T follicular helper cell (primary cell): Measurements from ENCODE around the gene GDF7.

Experiments used
- DNase-seq: peaks from one replicate; pipeline ENCODE4 v3.0.0-alpha.2; 2020; ENCODE audit warnings: low read depth
- total RNA-seq, 2 experiments: gene quantifications; one replicate each; lab custom pipeline; 2026; lab: John Stamatoyannopoulos, UW

GDF7 gene
- 1.1 to 5.0 reads per million in 2 experiments for total RNA-seq

DNA sequence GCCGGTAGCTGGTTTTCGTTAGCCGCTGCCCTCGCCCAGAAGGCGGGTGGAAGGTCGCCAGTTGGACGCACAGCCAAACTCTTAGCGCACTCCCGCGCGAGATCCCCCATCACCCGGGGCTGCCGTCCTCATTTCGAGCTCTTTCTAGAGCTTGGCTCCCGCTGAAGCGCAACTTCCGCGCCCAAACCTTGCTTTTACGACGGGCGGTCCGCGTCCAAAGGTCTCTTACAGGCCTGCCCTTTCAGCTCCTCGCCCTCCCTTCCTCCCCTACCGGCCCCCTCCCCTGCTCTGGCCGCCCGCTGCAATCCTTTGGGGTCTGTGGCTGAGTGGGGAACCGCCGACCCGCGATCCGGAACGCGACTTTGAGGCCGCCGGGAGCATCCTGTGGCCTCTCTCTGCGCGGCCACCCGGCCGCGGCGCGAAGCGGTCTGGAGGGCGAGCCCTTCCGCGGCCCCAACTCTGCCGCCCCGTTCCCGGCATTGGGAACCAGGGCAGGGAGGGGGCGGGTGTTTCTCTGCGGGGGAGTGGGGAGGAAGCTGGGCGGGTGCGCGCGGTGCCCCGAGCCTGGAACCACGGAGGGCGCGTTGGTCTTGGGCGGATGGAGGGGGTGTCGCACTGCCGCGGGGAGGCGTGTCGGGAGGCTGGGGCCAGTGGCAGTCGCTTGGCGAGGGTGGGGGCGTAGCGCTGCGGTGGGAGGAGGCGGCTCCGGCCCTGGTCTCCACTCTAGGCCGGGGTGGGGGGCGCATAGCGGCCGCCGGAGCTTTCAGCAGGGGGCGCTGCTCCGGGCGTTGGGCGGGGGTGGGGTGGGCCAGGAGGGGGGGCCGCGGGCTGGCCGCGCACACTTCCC is at the start of gene GDF7:
Gene GDF7 (plus strand): TSS at position 841 of the 847 bp plus-strand sequence. CDS start 96 bp downstream, outside the sequence.
- DNase-seq = no peak

DNA sequence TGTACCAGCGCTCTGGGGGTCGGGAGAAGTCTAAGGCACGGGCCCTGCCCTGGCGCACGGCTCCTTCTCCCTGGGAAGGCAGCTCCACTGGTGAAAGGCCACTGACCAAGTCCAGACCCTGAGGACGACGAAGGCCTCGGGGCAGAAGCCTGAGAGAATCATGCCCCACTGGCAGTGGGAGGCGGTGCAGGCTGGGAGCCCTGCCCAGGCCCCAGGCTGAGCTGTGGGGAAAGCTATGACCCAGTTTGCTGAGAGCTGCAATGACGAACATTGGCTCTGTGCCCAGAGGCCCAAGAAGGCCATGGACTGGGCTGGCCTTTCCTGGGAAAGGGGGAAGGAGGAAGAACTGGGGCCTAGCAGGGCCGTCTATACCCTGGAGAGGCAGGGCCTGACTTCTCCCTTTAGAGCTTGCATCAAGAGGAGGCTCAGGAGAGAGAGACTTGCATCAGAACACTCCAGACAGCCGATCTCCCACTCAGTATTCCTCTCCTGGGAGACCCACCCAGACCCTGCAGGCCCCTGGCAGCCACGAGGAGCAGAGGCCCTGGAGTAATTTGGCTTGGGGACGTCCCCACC is 49.0 kb upstream of the GDF7 start:
- DNase-seq = no peak

DNA sequence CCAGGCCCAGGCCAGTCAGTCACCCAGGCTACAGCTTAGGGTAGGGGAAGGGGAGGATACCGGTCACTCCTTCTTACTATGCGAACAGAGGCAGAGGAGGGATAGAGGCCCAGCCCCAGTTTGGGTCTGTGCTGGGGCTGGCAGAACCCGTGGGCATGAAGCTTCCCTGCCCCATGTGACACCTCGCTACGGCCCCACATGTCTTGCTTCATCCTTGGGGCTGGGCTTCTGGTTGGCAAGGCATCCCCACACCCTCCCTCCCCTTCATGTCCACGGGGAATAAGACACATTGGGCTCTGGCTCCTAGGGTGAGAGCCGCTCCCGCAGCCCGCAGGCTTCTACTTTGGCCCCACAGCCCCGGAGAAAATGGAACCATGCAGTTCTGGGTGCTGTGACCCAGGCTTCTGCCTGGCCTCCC is 48.5 kb upstream of the GDF7 start:
- DNase-seq = no peak

DNA sequence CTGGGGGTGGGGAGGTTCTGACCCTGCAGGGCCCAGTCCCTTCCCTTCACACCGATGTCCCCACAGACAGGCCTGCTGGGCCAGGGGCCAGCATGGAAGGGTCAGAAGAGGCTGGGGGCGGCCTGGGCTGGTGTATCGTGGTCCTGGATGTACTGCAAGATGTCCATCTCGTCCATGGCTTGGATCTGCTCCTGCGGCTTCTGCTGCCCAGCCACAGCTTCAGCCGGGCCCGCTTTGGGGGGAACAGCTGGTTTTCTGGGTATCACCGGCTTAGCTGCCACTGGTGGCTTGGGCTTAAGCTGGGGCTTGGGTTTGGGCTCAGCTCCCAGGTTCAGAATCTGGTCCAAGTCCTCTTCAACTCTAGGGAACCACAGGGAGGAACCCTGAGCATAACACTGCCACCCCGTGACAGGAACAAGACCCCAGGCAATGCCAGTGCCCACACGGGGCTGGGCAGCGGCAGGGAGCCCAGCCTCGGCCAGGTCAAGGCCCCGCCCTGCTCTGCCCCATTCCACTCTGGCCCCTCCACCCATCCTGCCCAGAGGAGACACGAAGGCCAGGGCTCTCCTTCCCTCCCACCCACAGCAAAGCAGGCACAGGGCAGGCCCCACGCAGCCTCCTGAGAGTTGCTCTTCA is 47.9 kb upstream of the GDF7 start:
- DNase-seq = no peak

DNA sequence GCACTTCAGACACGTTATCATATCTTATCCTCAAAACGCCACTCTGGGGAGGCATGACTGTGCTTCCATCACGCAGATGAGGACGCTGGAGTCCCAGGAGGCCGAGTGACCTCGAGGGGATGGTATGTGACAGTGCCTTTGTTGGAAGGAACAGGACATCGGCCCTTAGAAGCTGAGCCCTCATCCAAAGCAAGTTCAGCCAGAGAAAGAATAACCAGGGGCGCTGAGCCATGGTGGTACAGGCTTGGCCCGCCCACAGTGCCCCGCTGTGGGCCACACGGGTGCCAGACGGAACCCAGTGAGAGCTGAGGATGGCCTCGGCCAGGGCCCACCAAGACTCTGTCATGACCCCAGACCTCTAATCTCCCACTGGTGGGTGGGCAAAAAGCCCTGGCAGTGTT is 47.3 kb upstream of the GDF7 start:
- DNase-seq = no peak

DNA sequence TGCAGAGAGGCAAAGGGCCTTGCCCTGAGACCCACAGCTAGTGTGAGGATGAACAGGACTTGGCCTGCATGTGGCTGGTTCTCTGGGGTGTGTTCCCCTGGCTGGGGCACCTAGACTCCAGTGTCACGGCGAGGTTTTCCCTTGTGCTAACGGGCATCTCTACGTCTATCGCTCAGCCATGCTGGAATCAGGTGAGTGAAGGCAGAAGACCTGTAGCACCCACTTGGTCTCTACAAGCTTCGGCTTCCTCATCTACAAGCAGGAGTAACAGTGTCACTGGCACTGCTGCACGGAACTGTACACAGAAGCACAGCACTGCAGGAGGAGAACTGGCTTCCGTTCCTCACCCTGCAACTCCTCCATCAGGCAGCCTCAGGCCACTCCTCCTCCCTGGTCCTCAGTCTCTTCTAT is 46.7 kb upstream of the GDF7 start:
- no peak for DNase-seq

DNA sequence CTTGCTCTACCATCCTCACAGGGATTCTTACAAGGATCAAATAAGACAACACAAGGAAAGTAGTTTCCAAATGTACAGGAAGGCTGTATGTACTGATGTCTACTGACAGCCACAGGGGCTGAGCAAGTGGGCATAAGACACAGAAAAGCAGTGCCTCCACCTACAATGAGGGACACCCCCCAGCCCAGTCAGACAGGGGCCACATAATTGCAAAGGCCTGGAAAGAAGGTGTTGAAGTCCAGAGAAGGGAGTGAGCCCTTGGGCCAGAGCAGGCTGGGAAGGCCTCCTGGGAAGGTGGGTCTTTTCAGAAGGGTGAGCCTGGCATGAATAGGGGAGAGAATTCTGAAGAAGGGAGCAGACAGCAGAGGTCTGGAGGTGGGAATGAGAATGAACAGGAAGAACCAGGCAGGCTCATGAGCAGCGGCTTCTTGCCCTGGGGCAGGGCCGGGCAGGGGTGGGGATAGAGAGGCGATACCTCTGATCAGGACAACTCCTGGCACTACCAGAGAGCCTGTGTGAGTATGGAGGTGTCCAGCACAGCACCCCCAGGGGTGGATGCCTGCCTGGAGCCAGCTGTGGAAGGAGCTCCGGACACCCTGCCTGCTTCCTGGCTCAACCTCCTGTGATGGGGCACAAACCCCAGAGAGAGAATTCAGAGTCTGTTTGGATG is 46.1 kb upstream of the GDF7 start:
- no peak for DNase-seq

DNA sequence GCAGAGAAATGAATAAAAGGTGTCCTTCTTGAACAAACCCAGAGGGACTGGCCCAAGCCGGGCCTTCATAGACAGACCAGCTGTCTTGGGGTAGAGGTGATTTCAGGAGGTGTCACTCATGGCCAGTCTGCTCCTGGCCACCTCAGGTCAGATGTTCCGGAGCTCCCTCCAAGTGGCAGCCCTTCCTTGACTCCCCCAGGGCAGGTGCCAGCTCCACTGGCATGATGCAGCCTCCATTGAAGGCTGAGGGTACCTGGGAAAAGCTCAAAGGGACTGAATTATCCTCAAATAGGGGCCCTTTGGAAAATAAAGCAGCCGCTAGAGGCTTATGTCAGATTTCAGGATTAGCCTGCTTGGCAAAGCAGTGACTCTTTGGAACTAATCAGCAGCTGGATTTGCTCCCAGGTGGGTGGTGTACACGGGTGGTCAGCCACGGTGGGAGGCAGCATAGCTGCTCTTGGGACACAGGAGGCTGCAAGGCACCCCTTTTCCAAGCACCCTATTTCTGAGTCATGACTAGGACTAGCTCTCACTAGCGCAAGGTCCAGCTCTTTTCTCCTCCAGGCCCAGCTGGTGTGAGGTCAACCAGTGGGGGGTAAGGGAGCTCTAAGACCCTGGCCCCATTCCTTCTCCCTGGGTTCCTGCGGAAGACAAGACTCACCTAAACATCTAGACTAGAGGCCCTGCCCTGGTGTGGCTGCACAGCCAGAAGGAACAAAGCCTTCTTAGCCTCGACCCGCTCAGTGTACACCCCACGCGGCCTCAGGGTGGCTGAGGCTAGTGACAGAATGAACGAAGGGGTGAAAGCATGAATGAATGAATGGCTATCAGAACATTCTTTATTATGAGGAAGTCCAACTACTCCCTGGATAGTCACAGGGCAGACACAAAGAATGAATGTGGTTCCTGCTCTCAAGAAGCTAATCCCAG is 45.3 kb upstream of the GDF7 start:
- DNase-seq = no peak

DNA sequence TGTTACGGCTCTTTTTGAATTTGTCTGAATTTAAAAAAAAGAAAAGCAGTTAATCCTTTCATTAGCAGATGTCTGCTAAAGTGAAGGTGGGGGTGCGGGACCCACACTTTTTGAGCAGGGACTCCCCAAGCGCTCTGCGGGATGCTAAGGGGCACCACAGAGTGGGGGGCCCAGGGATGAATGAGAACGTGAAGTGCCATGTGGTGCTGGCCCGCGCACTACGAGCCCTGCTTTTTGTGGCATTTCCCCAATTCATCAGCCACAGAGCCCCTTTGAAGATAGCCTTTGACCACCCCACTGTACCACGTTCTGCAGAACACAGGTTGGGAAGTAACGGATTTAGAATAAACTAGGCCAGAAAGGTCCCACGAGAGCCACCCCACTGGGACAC is 44.7 kb upstream of the GDF7 start:
- DNase-seq = no peak

DNA sequence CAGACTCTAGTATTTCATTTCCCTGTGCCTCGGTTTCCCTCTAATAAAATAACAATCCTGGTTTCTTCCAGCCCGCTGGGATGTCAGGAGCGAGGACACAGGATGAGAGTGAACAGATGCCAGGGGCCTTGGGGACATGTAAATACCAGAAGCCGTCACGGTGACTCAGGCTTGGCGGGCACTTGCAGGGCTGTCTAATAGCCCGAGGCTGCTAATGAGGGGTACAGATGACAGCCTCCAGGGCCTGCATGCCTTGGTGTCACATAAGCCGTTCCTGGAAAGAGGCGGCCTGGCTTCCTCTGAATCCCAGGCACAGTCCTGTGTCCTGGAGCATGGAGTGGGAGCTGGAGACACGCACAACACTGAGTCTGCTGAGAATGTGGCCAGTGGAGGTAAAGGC is 44.2 kb upstream of the GDF7 start:
- DNase-seq = no peak

DNA sequence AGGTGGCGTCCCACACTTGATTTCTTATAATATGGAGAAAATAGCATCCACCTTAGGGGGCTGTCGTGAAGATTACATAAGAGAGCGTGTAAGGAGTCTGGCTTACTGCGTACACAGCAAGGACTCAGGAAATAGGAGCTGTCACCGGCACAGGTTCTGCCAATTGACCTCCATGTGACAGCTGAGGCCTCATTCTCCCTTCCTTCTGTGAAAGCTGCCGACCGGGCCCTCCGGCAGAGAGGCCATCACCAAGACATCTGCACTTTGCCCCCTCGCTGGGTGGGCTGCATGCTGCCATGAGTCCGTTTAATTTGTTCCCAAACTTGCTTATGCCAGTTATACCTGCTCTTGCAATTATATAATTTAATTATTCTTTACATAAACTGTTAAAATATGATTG is 43.7 kb upstream of the GDF7 start:
- no peak for DNase-seq

DNA sequence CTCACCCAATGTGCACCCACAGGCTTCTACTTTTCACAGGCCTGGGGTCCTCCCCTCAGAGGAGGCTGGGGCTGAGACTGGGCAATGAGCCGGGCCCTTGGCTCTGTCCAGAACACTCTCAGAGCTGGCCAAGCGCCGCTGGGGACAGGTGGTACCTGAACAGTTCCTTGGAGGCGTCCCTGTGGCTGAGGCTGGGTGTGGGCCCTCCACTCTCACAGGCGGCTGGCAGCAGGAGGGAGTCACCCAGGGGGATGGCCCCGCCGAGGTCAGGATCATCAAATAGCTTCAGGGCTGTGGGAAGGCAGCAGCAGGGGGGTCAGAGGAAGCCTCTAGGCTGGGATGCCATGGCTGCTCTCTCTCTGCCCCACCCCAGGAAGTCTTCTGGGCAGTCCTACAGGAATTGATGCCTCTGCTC is 43.2 kb upstream of the GDF7 start:
- DNase-seq = no peak

DNA sequence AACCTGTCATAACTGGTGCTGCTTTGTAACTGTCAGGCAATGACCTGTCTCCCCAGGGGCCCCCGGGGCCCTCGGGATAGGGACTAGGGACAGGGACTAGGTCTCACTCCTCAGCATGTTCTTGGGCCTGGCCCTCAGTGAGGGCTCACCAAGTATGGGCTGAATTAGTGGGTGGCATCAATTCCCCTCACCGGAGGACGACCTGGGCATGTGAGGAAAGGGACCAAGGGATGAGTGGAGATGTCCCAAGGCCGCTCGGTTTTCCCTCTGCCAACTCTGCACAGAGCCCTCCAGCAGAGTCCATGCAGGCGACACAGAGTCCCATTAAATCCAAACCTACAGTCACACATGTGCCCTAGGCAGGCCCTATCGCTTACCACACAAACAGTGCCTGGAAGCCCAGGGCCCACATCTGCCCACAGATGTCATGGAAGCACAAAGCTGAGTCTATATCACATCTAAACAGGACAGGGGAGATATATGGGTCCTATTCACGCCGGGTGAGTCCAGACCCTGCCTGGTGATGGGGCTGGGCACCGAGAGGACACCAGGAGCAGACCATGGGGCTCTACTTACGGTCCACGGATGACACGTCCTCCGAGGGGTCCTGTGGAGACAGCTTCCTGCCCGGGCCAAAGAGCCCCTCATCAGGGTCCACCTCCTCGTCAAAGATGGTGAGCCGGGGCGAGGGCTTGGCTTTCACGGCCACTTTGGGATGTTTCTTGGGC is 42.6 kb upstream of the GDF7 start:
- DNase-seq = no peak

DNA sequence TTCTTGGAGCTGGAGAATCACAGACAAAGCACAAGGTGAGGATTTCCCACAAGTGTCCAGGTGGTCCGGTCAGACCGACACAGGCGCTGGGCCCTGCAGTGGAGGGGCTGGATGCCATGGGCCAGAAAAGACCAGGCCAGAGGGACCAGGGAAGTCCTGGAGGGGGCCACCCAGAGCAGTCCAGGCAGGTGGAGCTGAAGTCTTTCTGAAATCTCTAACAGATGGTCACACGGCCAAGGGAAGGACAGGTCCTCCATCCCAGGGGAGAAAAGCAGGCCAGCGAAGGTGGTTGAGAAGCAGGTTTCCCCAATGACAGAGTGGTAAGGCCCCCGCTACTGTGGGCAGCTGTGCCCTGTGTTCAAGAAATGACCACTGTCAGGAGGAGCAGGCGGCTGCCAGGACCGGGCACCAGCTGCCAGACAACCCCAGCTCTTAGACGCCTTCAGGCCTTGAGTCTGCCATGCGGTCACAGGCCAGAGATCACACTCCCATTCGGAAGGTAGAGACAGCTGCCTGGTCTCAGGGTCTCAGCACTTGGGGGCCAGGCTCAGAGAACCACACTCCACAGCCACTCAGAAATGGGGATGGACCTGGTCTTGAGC is 42.0 kb upstream of the GDF7 start:
- DNase-seq = no peak

DNA sequence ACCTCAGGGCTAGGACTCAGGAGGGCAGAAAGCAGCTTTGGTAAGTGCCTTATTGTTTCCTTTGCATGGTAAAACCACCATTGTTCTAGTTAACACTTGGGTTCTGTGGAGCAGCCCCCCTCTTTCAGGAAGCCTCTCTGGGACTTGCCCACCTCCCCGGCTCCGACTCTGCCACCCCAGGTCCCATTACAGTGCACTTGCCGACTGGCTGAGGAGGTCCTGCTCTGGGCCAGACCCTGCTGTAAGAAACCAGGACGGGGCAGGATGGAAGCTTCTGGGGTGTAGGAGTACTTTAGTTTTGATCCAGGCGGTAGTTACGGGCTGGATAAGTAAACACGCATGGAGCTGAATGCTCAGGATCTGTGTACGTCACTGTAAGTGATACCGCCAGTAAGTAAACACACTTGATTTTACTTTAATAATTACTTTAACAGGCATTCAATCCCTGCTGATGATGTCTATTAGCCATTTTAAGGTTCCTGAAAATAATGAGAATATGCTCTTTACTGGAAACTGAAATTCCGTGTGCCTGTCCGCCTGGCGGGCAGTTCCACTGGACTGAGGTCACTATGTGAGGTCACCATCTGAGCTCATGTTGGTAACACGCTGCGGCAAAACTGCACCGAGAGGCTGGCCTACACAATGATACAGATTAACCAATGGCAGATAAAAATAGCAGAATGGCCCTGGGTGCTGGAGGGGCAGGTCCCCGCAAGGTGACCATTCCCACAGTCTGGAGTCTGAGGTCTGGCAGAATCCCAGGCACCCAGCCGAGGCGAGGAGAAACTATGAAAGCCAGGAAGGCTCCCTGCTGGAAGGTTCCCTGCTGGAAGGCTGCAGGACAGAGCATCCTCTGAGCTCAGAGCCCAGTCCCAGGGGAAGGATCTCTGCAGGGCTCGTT is 41.2 kb upstream of the GDF7 start:
- DNase-seq = no peak

DNA sequence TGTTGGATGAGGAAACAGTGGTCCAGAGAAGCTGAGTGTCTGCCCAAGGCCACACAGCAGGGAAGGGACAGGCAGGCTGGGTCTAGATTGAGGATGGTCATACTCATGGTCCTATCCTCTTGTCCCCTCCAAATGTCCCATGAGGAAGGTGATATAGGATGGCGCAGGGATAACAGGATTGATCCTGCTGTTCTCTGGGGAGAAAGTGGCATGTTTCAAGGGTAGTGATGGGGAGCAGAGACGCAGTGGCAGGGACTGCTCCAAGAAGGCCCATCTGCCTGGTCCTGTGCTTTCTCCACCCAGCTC is 40.6 kb upstream of the GDF7 start:
- DNase-seq = no peak

DNA sequence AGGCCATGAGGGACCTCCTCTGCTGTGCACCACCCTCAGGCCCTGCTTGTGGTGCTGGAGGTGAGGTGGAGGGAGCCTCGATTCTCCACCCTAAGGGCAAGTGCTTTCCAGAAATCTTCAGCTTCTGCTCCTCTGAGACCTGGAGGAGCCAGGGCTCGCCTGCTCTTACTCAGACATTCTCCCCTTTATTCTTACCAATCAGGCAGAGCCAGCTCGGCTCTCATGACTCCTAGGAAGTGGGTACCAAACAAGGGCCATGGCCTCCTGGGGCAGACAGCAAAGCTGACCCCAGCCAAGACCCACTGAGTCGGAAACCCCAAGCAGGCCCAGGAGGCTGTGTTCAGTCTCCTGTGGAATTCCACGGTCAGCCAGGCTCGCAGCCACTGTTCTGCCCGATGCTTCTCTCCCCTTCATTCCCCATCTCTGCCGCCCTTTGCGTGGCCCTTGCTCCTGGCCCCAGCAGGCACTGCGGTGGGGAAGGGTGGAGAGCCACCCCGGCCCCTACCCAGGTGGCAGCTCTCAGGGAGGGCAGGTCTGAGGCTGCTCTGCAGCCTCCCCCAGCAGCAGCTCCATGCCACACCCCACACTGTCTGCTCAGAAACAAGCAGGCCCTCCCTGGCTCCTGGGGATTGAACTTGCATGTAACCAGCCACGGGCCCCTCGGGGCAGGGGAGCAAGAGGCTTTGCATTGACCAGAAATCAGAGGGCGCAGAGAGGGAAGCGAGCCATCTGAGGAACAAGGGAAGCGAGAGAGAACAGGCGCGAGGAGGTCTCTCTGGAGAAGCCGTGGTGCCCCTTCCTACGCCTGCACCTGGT is 40.0 kb upstream of the GDF7 start:
- no peak for DNase-seq

DNA sequence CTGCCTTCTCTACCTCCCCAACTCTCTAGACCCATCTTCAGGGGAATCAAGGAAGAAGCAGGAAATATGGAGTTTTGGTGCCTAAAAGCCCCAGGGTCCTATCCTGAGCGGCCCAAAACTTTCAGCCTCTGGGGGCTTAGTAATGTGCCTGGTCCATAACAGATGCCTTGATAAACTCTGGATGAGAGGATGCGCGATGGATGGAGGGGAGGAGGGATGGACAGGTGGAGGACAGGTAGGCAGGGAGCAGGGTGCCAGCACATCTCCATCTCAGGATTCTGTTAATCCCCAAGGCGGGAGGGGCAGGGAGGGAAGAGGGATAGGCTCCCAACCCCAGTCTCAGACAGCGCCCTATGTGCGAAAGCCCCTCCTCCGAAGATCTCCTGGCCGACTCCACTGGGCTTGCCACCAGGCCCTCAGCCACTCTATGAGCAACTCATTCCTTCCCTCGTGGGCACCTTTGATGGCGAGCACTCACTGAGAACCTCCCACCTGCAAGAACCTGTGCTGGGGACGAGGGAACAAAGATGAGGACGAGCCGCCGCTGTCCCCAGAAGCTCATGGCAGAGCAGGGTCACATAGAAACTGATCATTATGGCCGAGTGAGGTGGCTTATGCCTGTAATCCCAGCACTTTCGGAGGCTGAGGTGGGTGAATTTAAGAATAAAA is 39.1 kb upstream of the GDF7 start:
- DNase-seq = no peak
